NCI-H82 (cell line): Measurements from ENCODE around the gene PRDM2.

Experiments used
- DNase-seq: peaks from one replicate; lab custom pipeline; 2025; lab: John Stamatoyannopoulos, UW

Gene PRDM2

GRCh38 chr1:13764588-13765332, 64.8 kb downstream of the PRDM2 start:
- DNase-seq = no peak

- no peak for DNase-seq
Measured at GRCh38 chr1:13766592-13767564, 66.9 kb downstream of the PRDM2 start.

- no peak for DNase-seq
Measured at GRCh38 chr1:13769212-13769611, 69.2 kb downstream of the PRDM2 start.

GRCh38 chr1:13769830-13770229, 69.8 kb downstream of the PRDM2 start:
- DNase-seq = no peak

- DNase-seq = no peak
Measured at GRCh38 chr1:13770743-13771142, 70.8 kb downstream of the PRDM2 start.

GRCh38 chr1:13771745-13772144, 71.8 kb downstream of the PRDM2 start:
- no peak for DNase-seq

DNA sequence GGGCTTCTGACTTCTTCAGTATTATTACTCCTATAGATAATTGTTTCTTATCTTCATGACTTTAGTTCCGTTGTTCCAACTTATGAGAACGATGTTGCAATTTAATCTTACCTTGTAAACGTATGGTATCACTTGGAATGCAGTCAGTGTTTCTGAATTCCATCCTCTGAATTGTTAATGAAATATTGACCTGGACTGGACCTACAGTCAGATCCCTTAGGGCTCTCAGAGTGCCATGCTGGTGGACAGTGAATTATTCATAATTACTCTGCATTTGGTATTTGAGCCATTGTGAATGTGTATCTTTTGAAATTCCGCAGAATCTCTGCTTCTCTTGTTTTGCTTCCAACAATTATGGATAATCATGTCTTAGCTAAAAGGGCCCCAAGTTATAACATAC, 72.3 kb downstream of the PRDM2 start:
- no peak for DNase-seq

GRCh38 chr1:13774121-13774520, 74.1 kb downstream of the PRDM2 start:
- DNase-seq = no peak

- DNase-seq = no peak
Measured at GRCh38 chr1:13775459-13775858, 75.5 kb downstream of the PRDM2 start.

GRCh38 chr1:13775916-13776315, 75.9 kb downstream of the PRDM2 start:
- DNase-seq = no peak

DNA sequence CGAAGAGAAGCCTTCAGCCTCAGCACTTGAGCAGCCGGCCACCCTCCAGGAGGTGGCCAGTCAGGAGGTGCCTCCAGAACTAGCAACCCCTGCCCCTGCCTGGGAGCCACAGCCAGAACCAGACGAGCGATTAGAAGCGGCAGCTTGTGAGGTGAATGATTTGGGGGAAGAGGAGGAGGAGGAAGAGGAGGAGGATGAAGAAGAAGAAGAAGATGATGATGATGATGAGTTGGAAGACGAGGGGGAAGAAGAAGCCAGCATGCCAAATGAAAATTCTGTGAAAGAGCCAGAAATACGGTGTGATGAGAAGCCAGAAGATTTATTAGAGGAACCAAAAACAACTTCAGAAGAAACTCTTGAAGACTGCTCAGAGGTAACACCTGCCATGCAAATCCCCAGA, 78.4 kb downstream of the PRDM2 start:
- no peak for DNase-seq

- DNase-seq = no peak
Measured at GRCh38 chr1:13779930-13780329, 79.9 kb downstream of the PRDM2 start.

GRCh38 chr1:13780780-13781179, 80.8 kb downstream of the PRDM2 start:
- no peak for DNase-seq

- DNase-seq = no peak
Measured at GRCh38 chr1:13781228-13781627, 81.2 kb downstream of the PRDM2 start.

DNA sequence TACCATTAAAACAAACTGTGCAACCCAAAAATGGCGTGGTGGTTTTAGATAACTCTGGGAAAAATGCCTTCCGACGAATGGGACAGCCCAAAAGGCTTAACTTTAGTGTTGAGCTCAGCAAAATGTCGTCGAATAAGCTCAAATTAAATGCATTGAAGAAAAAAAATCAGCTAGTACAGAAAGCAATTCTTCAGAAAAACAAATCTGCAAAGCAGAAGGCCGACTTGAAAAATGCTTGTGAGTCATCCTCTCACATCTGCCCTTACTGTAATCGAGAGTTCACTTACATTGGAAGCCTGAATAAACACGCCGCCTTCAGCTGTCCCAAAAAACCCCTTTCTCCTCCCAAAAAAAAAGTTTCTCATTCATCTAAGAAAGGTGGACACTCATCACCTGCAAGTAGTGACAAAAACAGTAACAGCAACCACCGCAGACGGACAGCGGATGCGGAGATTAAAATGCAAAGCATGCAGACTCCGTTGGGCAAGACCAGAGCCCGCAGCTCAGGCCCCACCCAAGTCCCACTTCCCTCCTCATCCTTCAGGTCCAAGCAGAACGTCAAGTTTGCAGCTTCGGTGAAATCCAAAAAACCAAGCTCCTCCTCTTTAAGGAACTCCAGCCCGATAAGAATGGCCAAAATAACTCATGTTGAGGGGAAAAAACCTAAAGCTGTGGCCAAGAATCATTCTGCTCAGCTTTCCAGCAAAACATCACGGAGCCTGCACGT, 82.1 kb downstream of the PRDM2 start:
- no peak for DNase-seq

DNA sequence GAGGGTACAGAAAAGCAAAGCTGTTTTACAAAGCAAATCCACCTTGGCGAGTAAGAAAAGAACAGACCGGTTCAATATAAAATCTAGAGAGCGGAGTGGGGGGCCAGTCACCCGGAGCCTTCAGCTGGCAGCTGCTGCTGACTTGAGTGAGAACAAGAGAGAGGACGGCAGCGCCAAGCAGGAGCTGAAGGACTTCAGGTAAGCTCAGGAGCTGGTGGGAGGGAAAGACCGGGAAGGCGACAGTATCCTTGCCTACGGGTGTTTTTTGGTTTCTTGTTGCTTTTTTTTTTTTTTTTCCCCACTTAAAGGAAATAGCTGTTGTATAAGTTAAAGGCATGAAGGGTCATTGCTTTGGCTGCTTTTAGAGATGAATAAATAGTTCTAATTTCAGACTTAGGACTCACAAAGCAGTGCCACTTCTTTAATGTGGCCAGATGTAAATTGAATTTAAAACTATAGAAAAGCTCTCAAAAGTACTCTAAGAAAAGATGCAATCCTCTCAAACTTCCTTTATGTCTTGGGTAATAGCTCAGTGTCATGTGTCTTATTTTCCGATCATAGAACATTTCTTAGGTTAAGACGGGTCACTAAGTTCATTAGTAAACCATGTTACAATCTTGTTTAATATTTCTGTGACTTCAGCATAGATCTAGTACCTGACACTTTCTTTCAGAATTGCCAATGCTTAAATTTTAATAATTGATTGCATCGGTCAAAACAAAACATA, 82.8 kb downstream of the PRDM2 start:
- no peak for DNase-seq

- DNase-seq = no peak
Measured at GRCh38 chr1:13783551-13783950, 83.6 kb downstream of the PRDM2 start.

DNA sequence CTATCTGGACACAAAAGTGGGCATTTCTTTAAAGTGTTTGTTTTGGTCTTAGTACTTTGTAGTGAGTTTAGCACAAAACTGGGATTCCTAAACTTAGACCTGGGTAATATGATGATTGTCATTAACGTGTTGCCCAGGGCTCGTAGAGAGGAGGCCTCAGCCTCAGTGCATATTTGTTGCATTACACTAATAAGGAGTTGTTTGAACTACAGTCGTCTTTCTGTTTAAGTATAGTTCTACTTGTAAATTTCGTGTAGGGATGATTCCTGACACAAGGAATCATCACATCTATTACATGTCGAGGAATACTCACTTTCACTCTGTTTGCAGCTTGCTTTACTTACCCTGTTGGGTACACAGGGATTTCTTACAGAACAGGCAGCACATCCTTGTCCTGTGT, 85.0 kb downstream of the PRDM2 start:
- DNase-seq = no peak

- no peak for DNase-seq
Measured at GRCh38 chr1:13786541-13786940, 86.6 kb downstream of the PRDM2 start.

GRCh38 chr1:13788795-13789194, 88.8 kb downstream of the PRDM2 start:
- no peak for DNase-seq

- DNase-seq = peak; percentile 60
Measured at GRCh38 chr1:13790290-13791030, 90.5 kb downstream of the PRDM2 start.
